Retinal pigment epithelial cell (primary cell): Measurements from ENCODE around the gene MGST2.

ENCODE experiments used
- DNase-seq: peaks from one replicate; pipeline ENCODE4 v3.0.0-alpha.2; 2010; ENCODE audit warnings: low read depth
- H3K4me3 ChIP-seq: 2 replicates; pipeline ENCODE4 v1.5.1; 2011; ENCODE audit warnings: mild to moderate bottlenecking, low read length, control low read depth, moderate library complexity
- TF ChIP-seq, protein P1 (sequence below): conservative IDR thresholded peaks from 2 replicates; pipeline ENCODE4 v1.5.1; 2011; ENCODE audit warnings: low read depth, low read length, control low read depth, inconsistent platforms

Gene MGST2

DNA sequence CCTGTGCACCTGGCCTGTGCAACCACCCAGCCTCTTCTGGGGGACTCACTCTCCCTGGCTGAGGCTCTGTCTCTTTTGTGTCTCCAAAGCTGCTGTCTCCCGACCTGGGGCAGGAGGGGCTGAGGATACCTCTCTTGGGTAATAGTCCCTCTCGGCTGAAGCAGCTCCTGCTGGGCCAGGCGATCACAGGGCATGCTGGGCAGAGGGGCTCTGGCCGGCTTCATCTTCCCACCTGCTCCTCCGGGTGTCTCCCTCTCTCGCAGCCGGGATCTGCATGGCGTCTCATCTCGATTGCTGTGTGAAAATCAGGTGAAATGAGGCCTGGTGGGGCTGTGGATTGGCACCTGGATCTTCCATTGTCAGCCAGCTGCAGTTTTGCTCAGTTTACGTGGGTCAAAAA is 53.2 kb downstream of the MGST2 start:
- TF ChIP-seq, protein P1, sequence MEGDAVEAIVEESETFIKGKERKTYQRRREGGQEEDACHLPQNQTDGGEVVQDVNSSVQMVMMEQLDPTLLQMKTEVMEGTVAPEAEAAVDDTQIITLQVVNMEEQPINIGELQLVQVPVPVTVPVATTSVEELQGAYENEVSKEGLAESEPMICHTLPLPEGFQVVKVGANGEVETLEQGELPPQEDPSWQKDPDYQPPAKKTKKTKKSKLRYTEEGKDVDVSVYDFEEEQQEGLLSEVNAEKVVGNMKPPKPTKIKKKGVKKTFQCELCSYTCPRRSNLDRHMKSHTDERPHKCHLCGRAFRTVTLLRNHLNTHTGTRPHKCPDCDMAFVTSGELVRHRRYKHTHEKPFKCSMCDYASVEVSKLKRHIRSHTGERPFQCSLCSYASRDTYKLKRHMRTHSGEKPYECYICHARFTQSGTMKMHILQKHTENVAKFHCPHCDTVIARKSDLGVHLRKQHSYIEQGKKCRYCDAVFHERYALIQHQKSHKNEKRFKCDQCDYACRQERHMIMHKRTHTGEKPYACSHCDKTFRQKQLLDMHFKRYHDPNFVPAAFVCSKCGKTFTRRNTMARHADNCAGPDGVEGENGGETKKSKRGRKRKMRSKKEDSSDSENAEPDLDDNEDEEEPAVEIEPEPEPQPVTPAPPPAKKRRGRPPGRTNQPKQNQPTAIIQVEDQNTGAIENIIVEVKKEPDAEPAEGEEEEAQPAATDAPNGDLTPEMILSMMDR: no peak

DNA sequence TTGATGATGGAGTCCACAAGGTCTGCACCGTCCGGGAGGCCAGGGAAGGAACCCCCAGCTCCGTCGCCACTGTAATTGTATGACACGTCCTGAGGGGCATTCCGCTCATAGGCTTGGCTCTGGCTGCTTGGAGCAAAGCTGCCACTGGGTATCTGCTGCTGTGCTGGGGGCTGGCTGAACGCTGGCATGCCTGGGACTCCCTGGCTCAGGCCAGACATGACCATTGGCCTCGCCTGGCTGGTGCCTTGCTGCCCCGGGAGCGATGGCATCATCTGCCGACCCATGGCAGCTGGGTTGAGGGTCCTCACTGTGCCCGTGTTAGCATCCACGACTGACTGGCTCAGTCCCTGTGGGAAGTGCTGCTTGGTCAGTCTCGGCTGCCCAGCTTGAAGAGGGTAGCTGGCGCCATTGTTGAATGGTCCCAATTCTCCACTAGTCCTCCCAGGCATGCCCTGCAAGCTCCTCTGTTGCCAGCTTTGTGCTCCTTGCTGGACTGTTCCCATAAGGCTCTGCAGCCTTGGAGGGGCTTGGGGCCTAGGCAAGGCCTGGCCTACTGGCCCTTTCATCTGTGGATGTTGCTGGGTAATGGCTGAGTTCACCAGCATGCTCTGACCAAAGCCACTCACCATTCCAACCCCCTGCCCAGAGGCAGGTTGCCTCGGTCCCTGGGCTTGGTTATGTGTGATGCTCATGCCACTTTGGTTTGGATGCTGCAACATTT is 53.9 kb downstream of the MGST2 start:
- H3K4me3 ChIP-seq: no peak overlapping the region
- no peak for DNase-seq
- TF ChIP-seq, protein P1: no peak

More for the DNA sequence above, 53.2 kb downstream of the MGST2 start:
- DNase-seq: no peak
- H3K4me3 ChIP-seq: no peak overlapping the region

DNA sequence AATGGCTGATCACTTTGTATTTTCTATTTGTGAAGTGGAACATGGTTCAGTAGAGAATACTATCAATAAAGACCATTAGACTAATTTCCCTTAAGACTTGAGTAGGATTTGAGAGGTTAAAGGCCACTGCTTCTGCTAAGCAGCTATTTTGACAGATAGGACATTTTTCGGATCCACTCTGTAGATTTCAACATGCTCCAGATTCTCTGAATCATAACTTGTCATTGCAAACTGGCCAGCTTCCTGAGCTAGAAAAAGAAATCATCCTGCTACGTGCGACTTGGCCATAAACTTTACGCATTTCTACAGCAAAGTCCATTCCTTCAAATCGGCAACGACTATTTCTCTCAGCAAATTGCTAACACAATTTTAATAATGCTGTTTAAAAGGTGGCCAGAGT is 55.2 kb downstream of the MGST2 start:
- TF ChIP-seq, protein P1: no peak
- DNase-seq: no peak
- H3K4me3 ChIP-seq: no peak overlapping the region

DNA sequence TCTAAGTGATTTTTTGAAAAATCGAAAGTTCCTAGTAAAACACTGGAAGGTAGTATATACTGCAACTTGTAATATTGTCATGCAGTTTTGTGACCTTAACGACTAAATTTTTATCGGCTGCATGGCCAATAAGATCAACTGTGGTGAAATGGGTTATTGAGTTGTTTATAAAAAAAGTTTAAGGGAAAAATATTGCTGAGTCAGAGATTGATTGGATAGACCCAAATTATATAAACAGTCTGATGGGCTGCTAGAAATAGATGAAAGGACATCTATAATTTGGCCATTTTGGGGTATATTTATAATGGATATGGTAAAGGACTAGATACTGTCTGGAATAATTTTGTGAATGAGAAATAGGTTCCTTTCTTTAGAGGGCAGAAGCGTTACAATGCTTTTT is 56.2 kb downstream of the MGST2 start:
- no peak overlapping the region for H3K4me3 ChIP-seq
- TF ChIP-seq, protein P1: no peak
- DNase-seq: no peak

DNA sequence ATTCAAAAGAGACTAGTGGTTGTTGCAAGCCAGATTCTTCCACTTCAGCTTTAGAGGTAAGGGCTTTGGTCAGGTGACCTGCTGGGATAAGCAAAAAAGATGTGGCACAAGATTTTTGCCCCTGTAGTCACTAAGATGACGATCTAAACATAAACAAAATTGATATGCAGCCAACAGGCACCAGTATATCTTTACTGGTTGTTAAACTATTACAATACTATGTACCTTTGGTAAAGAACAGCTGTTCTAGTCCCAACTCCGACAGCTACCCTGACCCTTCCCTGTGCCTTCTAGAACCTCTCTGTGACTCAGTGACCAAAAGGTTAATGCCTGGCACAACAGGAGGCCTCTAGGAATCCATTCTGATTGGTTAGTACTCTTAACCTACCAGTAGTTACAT is 59.6 kb downstream of the MGST2 start:
- TF ChIP-seq, protein P1: no peak
- no peak for DNase-seq
- no peak overlapping the region for H3K4me3 ChIP-seq

DNA sequence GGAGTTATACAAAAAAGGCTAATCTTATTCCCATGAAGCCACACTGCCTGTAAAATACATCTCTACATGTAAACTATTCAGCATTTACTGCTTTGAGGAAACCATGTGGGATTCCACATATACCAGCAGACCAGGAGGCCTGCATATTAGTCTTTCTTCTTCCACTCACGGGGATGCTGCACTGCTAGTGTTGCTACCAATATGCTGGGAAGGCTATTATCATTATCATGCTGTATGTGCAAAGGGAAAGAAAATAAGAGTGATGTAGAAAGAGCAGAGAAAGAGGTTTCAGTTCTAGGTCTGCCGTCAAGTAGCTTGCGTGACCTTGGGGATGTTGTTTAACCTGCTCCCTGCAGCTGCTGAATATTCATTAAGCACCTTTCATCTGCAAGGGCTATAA is 61.0 kb downstream of the MGST2 start:
- TF ChIP-seq, protein P1: no peak
- no peak overlapping the region for H3K4me3 ChIP-seq
- DNase-seq: no peak

DNA sequence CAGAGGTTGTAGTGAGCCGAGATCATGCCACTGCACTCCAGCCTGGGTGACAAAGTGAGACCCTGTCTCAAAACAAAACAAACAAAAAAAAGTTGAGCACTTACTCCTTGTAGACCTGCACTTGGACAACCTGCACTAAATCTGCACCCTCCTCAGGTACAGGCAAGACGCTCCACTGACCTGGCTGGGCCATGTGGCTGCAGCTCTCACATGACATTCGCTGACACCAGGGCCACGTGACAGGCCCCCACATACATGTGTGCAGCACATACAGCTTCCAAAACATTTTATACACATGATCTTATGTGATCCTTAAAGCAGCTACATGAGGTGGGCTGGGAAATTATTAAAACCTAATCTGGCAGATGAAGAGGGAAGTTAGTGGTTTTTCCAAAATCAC is 62.5 kb downstream of the MGST2 start:
- no peak for DNase-seq
- TF ChIP-seq, protein P1: no peak
- H3K4me3 ChIP-seq: no peak overlapping the region
